HepG2 (cell line): Measurements from ENCODE around the gene LZTR1. TPM values are rescaled to one million over a fixed set of nuclear protein-coding genes. Genes with fewer than 3 reads are reported as not detected.

Source experiments
- MAF1 ChIP-seq: sonication (generic); formaldehyde crosslinking; IDR thresholded peaks from 2 replicates; pipeline ENCODE4 v1.5.0; 2020; ENCODE audit warnings: missing genetic modification reagents, borderline replicate concordance
- MAFG ChIP-seq: sonication (generic); formaldehyde crosslinking; IDR thresholded peaks from 2 replicates; pipeline ENCODE4 v1.5.1; 2020; ENCODE audit warnings: mild to moderate bottlenecking, missing genetic modification reagents
- MEF2D ChIP-seq: sonication (generic); formaldehyde crosslinking; IDR thresholded peaks from 2 replicates; pipeline ENCODE4 v1.5.1; 2020; ENCODE audit warnings: mild to moderate bottlenecking, missing genetic modification reagents
- ZFP37 ChIP-seq: sonication (generic); formaldehyde crosslinking; IDR thresholded peaks from 2 replicates; pipeline ENCODE4 v1.4.0; 2020; ENCODE audit warnings: missing genetic modification reagents, borderline replicate concordance
- ZNF790 ChIP-seq: sonication (generic); formaldehyde crosslinking; IDR thresholded peaks from 2 replicates; pipeline ENCODE4 v1.8.0; 2022; ENCODE audit warnings: missing genetic modification reagents, mild to moderate bottlenecking, borderline replicate concordance
- polyA plus RNA-seq, 8 experiments: library from polyadenylated mRNA; depleted of rRNA in 3 of 8; stranded (reverse) in 7 of 8; unstranded in 1 of 8; fragments of >200 nt; fragmentation: Illumina TruSeq in 4 of 8; extraction: Trizol in 4 of 8; gene quantifications; 2 replicates each; pipeline versions ENCODE4 v1.2.1 to v1.2.3, GENCODE V29; 2011 to 2016; ENCODE audit warnings: low read depth in 4 of 8, missing spikeins in 1 of 8, mixed read lengths in 1 of 8; ENCODE audit not compliant: insufficient read depth in 1 of 8
- total RNA-seq, 5 experiments: library from RNA; depleted of rRNA; stranded (reverse); fragments of >200 nt; fragmentation: Illumina TruSeq; extraction: Trizol; gene quantifications; 2 replicates each; pipeline ENCODE4 v1.2.3, GENCODE V29; 2016; ENCODE audit warnings: low read depth in 1 of 5
- TF ChIP-seq, protein P1 (sequence below): fragments of 450-650 bp; IDR thresholded peaks from 2 replicates; pipeline ENCODE4 v1.6.1; 2016
- TF ChIP-seq, protein P2 (sequence below): sonication (generic); formaldehyde crosslinking; IDR thresholded peaks from 2 replicates; pipeline ENCODE4 v1.8.0; 2022; ENCODE audit warnings: missing genetic modification reagents, mild to moderate bottlenecking, inconsistent platforms, borderline replicate concordance
- TF ChIP-seq, protein P3 (sequence below): sonication (generic); formaldehyde crosslinking; IDR thresholded peaks from 2 replicates; pipeline ENCODE4 v1.8.0; 2022; ENCODE audit warnings: mild to moderate bottlenecking, missing genetic modification reagents; ENCODE audit not compliant: insufficient replicate concordance
- TF ChIP-seq, protein P4 (sequence below): sonication (generic); formaldehyde crosslinking; IDR thresholded peaks from 2 replicates; pipeline ENCODE4 v1.4.0; 2020; ENCODE audit warnings: mild to moderate bottlenecking, missing genetic modification reagents
- TF ChIP-seq, protein P5 (sequence below): sonication (generic); formaldehyde crosslinking; IDR thresholded peaks from 2 replicates; pipeline ENCODE4 v1.5.0; 2020; ENCODE audit warnings: missing genetic modification reagents

LZTR1 gene
- total and polyA plus RNA-seq, 2 of the 13 experiments (the other 11 are each of a cell fraction or from before 2014, with no cell fraction given): 21.8 to 22.4 TPM

DNA sequence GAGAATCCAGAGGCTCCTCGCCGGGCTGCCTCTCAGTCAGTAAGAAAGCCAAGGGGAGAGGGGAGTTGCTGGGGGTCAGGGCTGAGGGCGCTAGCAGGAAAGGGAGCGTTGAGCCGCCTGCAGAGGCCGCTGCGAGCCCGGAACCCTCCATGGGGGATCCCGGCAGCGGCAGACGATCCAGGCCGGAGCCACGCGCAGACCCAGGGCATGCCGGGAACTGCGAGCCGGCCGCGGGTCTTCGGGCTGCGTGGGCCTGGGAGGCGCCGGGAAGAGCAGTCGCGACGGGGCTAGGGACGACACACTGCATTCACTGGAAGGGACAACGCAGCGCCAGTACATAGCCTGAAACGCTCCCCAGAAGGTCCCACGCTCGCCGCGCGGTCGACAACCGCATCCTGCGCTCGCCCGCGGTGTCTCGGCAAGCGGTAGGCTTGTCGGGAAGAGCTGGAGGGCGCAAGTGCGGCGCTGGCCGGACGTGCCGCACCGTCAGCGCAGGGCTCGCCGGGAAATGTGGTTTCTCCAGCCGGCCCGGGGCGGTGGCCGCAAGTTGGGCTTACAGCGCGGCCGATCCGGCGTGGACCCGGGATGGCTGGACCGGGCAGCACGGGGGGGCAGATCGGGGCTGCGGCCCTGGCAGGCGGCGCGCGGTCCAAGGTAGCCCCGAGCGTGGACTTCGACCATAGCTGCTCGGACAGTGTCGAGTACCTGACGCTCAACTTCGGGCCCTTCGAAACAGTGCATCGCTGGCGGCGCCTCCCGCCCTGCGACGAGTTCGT is at the start of gene LZTR1 (continued):
- TF ChIP-seq, protein P1, sequence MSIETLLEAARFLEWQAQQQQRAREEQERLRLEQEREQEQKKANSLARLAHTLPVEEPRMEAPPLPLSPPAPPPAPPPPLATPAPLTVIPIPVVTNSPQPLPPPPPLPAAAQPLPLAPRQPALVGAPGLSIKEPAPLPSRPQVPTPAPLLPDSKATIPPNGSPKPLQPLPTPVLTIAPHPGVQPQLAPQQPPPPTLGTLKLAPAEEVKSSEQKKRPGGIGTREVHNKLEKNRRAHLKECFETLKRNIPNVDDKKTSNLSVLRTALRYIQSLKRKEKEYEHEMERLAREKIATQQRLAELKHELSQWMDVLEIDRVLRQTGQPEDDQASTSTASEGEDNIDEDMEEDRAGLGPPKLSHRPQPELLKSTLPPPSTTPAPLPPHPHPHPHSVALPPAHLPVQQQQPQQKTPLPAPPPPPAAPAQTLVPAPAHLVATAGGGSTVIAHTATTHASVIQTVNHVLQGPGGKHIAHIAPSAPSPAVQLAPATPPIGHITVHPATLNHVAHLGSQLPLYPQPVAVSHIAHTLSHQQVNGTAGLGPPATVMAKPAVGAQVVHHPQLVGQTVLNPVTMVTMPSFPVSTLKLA: no peak; the same call in 1 of the 2 replicates
- TF ChIP-seq, protein P2, sequence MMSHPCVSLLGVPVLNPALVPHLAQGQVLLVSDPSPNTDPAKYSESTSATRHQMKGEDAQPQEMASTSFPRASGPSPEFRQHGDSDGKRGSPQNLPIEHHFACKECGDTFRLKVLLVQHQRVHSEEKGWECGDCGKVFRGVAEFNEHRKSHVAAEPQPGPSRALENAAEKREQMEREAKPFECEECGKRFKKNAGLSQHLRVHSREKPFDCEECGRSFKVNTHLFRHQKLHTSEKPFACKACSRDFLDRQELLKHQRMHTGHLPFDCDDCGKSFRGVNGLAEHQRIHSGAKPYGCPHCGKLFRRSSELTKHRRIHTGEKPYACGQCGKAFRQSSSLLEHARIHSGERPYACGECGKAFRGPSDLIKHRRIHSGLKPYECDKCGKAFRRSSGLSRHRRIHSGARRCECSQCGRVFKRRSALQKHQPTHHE (CRISPR knock-in tag): peak; percentile 96
- TF ChIP-seq, protein P3, sequence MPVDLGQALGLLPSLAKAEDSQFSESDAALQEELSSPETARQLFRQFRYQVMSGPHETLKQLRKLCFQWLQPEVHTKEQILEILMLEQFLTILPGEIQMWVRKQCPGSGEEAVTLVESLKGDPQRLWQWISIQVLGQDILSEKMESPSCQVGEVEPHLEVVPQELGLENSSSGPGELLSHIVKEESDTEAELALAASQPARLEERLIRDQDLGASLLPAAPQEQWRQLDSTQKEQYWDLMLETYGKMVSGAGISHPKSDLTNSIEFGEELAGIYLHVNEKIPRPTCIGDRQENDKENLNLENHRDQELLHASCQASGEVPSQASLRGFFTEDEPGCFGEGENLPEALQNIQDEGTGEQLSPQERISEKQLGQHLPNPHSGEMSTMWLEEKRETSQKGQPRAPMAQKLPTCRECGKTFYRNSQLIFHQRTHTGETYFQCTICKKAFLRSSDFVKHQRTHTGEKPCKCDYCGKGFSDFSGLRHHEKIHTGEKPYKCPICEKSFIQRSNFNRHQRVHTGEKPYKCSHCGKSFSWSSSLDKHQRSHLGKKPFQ (CRISPR knock-in tag): peak; percentile 94
- TF ChIP-seq MAFG (CRISPR knock-in tag) (0 out of 2 replicates have a peak, but pooled peaks have one; percentile 35), MEF2D (CRISPR knock-in tag) (peak; percentile 92), MAF1 (CRISPR knock-in tag) (peak; percentile 93), ZFP37 (CRISPR knock-in tag) (peak; percentile 43; the same call in 1 of the 2 replicates), ZNF790 (CRISPR knock-in tag) (peak; percentile 94)
- TF ChIP-seq, protein P4, sequence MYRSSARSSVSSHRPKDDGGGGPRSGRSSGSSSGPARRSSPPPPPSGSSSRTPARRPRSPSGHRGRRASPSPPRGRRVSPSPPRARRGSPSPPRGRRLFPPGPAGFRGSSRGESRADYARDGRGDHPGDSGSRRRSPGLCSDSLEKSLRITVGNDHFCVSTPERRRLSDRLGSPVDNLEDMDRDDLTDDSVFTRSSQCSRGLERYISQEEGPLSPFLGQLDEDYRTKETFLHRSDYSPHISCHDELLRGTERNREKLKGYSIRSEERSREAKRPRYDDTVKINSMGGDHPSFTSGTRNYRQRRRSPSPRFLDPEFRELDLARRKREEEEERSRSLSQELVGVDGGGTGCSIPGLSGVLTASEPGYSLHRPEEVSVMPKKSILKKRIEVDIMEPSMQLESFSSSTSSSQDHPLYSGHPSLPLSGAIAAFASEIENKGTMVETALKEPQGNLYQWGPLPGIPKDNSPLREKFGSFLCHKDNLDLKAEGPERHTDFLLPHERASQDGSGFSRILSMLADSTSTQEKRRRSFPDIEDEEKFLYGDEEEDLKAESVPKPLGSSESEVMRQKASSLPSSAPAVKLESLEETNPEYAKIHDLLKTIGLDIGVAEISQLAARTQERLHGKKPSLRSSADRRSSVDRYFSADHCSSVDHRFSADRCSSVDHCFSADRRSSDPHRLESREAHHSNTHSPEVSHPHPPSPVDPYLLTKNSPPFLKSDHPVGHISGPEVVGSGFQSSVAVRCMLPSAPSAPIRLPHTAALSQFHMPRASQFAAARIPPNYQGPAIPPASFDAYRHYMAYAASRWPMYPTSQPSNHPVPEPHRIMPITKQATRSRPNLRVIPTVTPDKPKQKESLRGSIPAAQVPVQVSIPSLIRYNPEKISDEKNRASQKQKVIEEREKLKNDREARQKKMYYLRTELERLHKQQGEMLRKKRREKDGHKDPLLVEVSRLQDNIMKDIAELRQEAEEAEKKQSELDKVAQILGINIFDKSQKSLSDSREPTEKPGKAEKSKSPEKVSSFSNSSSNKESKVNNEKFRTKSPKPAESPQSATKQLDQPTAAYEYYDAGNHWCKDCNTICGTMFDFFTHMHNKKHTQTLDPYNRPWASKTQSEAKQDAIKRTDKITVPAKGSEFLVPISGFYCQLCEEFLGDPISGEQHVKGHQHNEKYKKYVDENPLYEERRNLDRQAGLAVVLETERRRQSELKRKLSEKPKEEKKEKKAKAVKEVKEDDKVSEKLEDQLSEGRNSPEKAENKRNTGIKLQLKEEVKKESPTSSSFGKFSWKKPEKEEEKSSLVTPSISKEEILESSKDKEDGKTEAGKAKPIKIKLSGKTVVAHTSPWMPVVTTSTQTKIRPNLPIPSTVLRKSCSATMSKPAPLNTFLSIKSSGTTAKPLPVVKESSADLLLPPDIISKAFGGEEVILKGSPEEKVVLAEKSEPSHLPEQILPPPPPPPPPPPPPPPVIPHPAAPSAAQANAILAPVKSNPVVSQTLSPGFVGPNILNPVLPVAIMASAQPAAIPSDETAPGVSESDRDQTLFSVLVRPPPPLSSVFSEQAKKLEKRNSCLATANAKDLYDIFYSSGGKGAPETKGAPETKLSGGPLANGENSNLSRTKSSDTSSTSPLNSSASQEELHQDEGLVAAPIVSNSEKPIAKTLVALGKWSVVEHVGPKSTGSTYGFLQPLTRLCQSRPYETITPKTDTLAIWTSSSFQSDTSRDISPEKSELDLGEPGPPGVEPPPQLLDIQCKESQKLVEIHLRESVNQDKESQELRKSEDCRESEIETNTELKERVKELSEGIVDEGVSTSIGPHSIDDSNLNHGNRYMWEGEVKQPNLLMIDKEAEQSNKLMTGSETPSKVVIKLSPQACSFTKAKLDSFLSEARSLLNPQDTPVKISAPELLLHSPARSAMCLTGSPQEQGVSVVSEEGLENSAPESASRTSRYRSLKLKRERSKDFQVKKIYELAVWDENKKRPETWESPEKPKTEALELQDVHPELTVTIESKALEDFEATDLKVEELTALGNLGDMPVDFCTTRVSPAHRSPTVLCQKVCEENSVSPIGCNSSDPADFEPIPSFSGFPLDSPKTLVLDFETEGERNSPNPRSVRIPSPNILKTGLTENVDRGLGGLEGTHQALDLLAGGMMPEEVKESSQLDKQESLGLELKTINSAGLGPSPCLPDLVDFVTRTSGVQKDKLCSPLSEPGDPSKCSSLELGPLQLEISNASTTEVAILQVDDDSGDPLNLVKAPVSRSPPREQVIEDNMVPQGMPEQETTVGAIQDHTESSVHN (CRISPR knock-in tag): peak; percentile 65
- TF ChIP-seq, protein P5, sequence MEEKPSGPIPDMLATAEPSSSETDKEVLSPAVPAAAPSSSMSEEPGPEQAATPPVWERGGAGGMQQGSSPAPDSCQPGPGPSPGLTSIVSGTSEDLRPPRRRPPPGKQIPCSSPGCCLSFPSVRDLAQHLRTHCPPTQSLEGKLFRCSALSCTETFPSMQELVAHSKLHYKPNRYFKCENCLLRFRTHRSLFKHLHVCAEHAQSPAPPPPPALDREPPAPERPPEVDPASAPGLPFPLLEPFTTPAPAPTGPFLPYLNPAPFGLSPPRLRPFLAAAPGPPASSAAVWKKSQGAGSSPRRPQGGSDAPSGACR (CRISPR knock-in tag): peak; percentile 92
